Suppressor macrophage treated with lipopolysaccharide for 4 hours (primary cell): ENCODE results near the gene ARHGEF39.
"Not testable (repeated sequence)": the region's sequence is repeated elsewhere in the genome, so short reads cannot be mapped to it uniquely, and the experiment has no call there.

Experiments used
- DNase-seq: peaks from one replicate; pipeline ENCODE4 v3.0.0-alpha.2; 2020

The ARHGEF39 gene

GRCh38 chr9:35616681-35617459 lies 48.1 kb downstream of the ARHGEF39 start:
- peak; percentile 80 for DNase-seq

DNA sequence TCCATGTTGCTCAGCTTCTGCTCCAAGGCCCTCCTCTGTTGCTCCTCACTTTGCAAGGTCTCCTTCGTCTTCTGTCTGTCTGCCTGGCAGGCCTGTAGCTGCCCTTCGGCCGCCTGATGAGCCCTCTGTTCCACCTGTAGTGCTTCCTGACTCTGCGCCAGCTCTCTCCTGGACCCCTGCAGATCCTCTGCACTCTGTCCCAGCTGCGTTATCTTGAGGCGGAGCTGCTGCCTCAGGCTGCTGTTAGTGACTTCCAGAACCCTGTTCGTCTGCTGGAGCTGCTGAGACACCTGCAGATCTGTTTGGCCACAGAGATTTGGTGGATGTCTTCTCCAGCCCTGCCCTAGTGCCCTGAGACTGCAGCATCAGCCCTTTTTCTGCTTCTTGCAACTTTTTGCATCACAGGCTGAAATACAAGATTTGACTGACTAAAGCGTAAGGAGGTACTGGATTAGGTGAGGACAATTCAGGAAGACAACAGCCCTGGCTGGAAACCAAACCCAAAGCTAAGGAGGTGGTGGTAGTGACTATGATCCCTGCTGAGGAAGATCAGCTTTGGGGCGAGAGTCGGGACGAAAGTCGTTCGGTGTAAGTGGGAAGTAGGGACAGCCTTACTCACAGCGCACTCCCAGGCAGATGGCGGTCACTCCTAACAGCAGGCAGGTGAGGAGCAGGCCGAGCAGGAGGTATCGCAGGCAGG lies 48.9 kb downstream of the ARHGEF39 start:
- no peak for DNase-seq

DNA sequence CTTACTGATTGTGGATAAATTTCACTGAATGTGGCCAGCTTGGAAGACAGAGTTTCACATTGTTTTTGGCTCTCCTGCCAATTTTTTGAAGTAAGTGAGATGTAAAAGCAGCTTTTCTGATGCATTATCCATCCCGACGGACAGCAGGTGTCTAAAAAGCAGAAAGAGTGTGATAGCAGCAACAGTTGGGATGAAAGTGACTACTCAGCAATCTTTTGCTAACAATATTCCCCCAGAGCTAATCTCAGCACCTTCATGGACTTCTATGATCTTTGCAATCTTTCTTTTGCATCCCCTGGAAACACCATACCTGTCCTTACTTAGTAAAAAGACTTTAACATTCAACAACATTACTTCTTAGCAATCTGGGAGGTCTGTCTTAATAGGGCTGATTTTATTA lies 52.2 kb downstream of the ARHGEF39 start:
- no peak for DNase-seq

DNA sequence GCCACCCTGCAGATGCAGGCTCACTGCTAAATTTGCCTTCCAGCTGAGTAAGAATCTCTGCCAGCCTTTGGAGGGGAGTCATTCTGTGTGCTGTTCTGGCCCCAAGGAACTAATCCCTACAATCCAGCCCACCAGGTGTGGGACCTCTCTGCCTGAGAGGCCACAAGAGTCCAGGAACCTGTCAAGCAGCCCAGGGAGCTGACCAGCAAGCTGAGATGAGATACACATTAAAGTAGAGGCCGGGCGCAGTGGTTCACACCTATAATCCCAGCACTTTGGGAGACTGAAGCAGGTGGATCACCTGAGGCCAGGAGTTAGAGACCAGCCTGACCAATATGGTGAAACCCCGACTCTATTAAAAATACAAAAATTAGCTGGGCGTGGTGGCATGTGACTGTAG lies 52.9 kb downstream of the ARHGEF39 start:
- not testable (repeated sequence) for DNase-seq

DNA sequence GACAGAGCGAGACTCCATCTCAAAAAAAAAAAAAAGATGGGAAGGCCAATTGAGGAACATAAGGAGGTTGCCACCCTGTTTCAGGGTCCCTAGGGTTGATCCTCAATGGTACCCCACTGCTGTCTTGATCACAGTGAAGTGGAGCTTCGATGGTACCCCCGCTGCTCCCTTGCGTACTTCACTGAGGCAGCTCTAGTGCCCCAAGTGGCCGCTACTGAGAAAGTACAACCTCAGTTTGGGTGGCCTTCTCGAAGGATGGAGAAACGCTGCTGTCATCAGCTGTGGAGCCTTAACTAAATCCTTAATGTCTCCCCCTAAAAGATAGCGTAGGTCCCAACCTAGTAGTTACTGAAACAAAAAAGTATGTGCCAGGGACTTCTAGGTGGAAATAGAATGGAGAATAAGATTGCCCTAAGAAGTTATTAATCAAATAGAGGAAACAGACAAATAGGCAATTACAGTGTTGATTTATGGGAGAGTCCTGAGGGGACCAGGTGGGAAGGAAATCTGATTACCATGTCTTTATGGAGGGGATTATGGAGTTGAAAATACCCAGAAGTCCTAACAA lies 53.7 kb downstream of the ARHGEF39 start:
- peak; percentile 69 for DNase-seq

- DNase-seq = no peak
Measured at GRCh38 chr9:35609820-35610163, 55.2 kb downstream of the ARHGEF39 start.
